ENCODE results near the gene NINL.
A peak's percentile ranks its signal among the peaks of the same experiment; 100 is the strongest.

NINL gene

DNA sequence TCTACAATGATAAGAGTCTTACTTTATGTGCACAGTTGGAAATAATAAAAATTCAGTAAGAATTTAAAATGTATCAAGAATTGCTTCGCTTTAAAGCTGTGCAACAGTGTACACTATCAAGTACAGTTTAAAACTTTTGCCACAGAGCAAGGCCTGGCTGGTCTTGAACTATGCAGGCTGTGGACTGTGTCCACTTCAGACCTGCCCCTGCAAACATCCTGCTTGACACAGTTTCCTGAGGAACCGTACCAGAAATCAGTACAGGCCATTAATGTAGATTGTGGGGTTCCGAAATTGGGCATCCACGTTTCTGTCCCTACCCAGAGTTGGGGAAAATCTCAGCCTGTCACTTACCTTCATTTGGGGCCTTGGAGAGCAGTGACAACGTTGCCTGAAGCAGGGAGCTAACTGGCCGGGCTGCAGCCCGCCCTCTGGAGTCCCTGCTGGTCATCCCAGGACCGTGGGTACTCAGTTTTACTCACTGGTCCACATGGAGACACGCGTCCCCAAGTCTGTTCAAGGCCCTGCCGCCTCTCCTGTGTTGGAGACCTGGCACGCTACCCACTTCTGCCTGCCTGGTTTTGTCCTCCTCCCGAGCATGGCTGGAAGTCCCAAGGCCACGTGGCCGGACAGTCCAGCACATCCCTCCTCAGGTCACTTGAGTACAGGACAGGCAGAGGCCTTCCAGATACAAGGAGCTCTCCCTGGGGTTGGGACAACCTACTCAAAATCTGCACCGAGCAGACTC lies 8.4 kb downstream of the NINL start:
- H3K4me3 ChIP-seq (ENCODE audit: low read depth, low read length): no peak overlapping the region
- no peak for DNase-seq (ENCODE audit: low read depth)
- TF ChIP-seq, protein P1, sequence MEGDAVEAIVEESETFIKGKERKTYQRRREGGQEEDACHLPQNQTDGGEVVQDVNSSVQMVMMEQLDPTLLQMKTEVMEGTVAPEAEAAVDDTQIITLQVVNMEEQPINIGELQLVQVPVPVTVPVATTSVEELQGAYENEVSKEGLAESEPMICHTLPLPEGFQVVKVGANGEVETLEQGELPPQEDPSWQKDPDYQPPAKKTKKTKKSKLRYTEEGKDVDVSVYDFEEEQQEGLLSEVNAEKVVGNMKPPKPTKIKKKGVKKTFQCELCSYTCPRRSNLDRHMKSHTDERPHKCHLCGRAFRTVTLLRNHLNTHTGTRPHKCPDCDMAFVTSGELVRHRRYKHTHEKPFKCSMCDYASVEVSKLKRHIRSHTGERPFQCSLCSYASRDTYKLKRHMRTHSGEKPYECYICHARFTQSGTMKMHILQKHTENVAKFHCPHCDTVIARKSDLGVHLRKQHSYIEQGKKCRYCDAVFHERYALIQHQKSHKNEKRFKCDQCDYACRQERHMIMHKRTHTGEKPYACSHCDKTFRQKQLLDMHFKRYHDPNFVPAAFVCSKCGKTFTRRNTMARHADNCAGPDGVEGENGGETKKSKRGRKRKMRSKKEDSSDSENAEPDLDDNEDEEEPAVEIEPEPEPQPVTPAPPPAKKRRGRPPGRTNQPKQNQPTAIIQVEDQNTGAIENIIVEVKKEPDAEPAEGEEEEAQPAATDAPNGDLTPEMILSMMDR (IDR thresholded peaks at IDR 0.05; ENCODE audit: control insufficient read depth, extremely low read depth, insufficient read depth): no peak

DNA sequence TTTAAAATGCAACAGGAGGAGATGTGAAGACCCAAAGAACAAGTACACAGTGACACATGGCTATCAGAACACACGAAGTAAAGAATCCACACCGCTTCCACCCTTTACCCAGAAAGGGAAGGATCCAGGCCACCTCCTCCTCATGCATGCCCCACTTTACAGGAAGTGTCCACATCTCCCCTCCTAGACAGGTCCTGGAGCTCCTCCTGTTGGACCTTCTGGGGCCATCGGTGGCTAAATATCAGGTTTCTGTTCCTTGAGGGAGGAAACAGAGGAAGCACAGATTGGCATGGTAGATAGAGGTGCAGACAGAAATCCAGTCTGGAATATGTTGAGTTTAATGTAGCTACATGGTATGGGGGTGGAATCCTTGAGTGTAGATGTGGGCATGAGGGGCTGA lies 10.9 kb downstream of the NINL start:
- DNase-seq (ENCODE audit: low read depth): no peak
- TF ChIP-seq, protein P1 (IDR thresholded peaks at IDR 0.05; ENCODE audit: control insufficient read depth, extremely low read depth, insufficient read depth): peak; percentile 47
- no peak overlapping the region for H3K4me3 ChIP-seq (ENCODE audit: low read depth, low read length)

DNA sequence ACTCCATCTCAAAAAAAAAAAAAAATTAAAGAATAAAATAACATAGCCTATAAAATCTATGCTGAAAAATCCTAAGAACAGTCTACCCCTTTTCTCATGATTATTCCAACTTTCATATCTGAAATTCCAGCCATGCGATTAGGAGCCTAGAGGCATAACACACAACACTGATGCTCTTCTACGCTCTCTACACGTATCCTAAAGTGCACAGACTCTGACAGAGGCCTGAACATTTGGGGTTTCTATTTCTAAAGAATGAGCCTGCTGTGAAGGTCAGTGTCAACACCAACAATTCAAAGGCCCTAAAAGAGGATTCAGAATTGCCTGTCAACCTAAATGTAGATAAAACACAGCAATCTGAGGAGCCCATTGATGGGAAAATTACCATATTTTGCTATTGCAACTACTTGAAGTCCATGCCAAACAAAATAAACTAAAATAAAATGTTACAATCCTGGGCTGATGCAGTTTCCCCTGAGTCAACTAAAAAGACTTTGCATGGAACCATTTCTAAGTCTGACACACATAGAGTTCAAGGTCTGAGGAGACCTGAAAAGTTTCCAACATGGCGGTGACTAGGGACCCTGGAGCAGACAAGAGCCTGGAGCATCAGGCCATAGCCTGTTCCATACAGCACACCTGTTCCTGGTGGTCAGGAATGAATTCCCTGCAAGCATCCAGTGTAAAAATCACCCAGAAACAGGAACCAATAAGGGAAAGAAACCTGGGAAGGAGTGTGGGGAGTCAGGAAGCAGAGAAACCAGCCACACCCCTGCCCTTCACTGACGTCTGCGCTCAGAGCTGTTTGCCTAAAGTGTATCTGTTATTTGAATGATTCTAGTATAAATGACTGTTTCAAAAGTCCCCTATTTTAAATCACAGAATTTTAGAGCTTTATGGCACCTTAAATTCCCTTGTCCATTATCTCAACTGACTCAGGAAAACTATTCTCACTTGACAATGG lies 11.8 kb downstream of the NINL start:
- no peak overlapping the region for H3K4me3 ChIP-seq (ENCODE audit: low read depth, low read length)
- TF ChIP-seq, protein P1 (IDR thresholded peaks at IDR 0.05; ENCODE audit: control insufficient read depth, extremely low read depth, insufficient read depth): no peak
- DNase-seq (ENCODE audit: low read depth): no peak

DNA sequence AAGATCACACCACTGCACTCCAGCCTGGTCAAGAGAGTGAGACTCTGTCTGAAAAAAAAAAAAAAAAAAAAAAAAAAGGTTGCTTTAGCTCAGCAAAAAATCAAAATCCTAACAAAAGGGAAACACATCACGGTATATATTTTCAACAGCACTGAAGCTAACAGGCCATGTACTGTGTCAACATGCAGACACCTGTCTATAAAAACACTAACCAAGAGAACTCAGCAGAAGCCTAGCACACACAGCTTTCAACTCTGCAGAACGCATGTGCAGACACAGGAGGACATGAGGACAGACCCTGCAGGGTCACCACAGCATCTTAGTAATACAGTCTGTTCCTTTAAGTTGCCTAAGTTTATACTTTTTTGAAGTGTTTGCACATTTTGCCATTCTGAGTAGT lies 13.5 kb downstream of the NINL start:
- TF ChIP-seq, protein P1 (IDR thresholded peaks at IDR 0.05; ENCODE audit: control insufficient read depth, extremely low read depth, insufficient read depth): no peak
- no peak overlapping the region for H3K4me3 ChIP-seq (ENCODE audit: low read depth, low read length)
- DNase-seq (ENCODE audit: low read depth): no peak

DNA sequence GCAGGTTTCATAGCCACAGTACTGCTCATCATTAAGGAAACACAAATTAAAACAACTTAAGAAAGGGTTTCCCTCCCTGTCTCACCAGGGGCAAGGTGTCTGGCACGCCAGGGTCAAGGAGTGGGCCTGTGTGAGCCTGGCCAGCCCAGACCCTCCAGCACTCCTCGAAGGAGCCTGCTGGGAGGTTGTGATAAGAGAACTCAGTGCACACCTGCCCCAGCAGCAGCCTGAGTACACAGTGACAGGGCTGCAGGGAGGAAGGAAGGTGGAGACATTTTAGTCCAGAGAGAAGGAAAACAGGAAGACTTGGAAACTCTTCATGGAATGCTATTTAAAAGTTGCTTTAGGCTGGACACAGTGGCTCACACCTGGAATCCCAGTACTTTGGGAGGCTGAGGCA lies 14.1 kb downstream of the NINL start:
- no peak for DNase-seq (ENCODE audit: low read depth)
- no peak overlapping the region for H3K4me3 ChIP-seq (ENCODE audit: low read depth, low read length)
- TF ChIP-seq, protein P1 (IDR thresholded peaks at IDR 0.05; ENCODE audit: control insufficient read depth, extremely low read depth, insufficient read depth): no peak

DNA sequence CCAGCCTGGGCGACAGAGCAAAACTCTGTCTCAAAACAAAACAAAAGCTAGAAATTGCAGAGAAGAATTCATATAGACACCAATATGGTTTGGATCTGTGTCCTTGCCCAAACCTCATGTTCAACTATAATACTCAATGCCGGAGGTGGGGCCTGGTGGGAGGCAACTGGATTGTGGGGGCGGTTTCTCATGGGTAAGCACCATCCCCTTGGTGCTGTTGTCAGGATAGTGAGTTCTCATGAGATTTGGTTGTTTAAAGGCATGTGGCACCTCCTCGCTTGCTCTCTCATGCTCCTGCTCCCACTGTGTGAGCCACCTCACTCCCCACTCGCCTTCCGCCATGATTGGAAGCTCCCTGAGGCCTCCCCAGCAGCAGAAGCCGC lies 15.2 kb downstream of the NINL start:
- no peak for DNase-seq (ENCODE audit: low read depth)
- H3K4me3 ChIP-seq (ENCODE audit: low read depth, low read length): no peak overlapping the region
- TF ChIP-seq, protein P1 (IDR thresholded peaks at IDR 0.05; ENCODE audit: control insufficient read depth, extremely low read depth, insufficient read depth): no peak
